HCT116 (cell line): ENCODE measurements around the gene HOXD11. TPM values are rescaled to one million over a fixed set of nuclear protein-coding genes. Genes with fewer than 3 reads are reported as not detected.

Source experiments
- ATAC-seq: fragments of 200-7000 bp; cut with Tn5 transposase; 2 replicates; pipeline ENCODE4 v1.9.1; 2020; ENCODE audit warnings: mild to moderate bottlenecking, moderate library complexity
- BruUV-seq: library from RNA; stranded (reverse); fragments of 400-500 nt; replicated peaks from 2 replicates; lab custom pipeline; 2021; lab: Mats Ljungman, UMichigan
- CTCF ChIA-PET: fragments of 300-600 bp; sonication (Branson Sonifier 250); formaldehyde crosslinking; loops from one replicate; lab custom pipeline; 2021; ENCODE audit warnings: antibody characterized with exemption; lab: Charles Lee
- POLR2A ChIA-PET: fragments of 300-600, 350-600 bp; sonication (Branson Sonifier 250); formaldehyde crosslinking; loops from one replicate; lab custom pipeline; 2021; ENCODE audit warnings: antibody characterized with exemption; lab: Charles Lee
- RAD21 ChIA-PET, 2 experiments: fragments of 300-600 bp; sonication (Branson Sonifier 250); formaldehyde crosslinking; loops; one replicate each; lab custom pipeline; 2023; ENCODE audit warnings: low total read pairs in 2 of 2; ENCODE audit not compliant: uncharacterized antibody in 2 of 2, unreplicated experiment in 2 of 2, low non-redundant PET in 1 of 2; lab: Charles Lee
- DNase-seq: peaks from one replicate; pipeline ENCODE4 v3.0.0-alpha.2; 2010; ENCODE audit warnings: low read depth, low spot score
- H2AFZ ChIP-seq: fragments of 200-600 bp; shearing (Covaris generic), sonication (generic); 2 replicates; pipeline ENCODE4 v1.6.1; 2017; ENCODE audit warnings: low read depth, mixed run types, mixed read lengths, antibody characterized with exemption, low read length; ENCODE audit not compliant: poor library complexity, severe bottlenecking
- H3K27ac ChIP-seq: 2 replicates; pipeline ENCODE4 v1.5.1; 2012; ENCODE audit warnings: low read depth, low read length
- H3K27me3 ChIP-seq: fragments of 200-600 bp; sonication (generic); 2 replicates; pipeline ENCODE4 v1.6.1; 2016; ENCODE audit warnings: mixed run types, low read length, mixed read lengths; ENCODE audit not compliant: insufficient read depth
- H3K36me3 ChIP-seq, 2 experiments: fragments of 200-500 bp in 1 of 2; fragments of 200-600 bp in 1 of 2; sonication (Bioruptor generic) in 1 of 2; sonication (generic) in 1 of 2; 2 replicates each; pipeline versions ENCODE4 v1.5.1 to v1.6.1; 2014 to 2016; ENCODE audit warnings: low read length in 2 of 2, inconsistent platforms in 1 of 2, mixed read lengths in 1 of 2, mixed run types in 1 of 2; ENCODE audit not compliant: insufficient read depth in 2 of 2, control insufficient read depth in 1 of 2
- H3K4me1 ChIP-seq, 2 experiments: fragments of 200-600 bp in 1 of 2; sonication (generic) in 1 of 2; 2 replicates each; pipeline versions ENCODE4 v1.5.1 to v1.6.1; 2012 to 2017; ENCODE audit warnings: low read length in 2 of 2, inconsistent platforms in 1 of 2, mild to moderate bottlenecking in 1 of 2, mixed read lengths in 1 of 2, mixed run types in 1 of 2, moderate library complexity in 1 of 2; ENCODE audit not compliant: insufficient read depth in 2 of 2, control insufficient read depth in 1 of 2
- H3K4me2 ChIP-seq: fragments of 200-600 bp; sonication (generic); 2 replicates; pipeline ENCODE4 v1.6.1; 2017; ENCODE audit warnings: mixed run types, low read length, mixed read lengths
- H3K4me3 ChIP-seq, 2 experiments: fragments of 200-600 bp in 1 of 2; sonication (generic) in 1 of 2; replicated peaks in 1 of 2; 2 replicates each; pipeline ENCODE4 v1.5.1; 2011 to 2016; ENCODE audit warnings: low read length in 2 of 2, control low read depth in 1 of 2, low read depth in 1 of 2, mild to moderate bottlenecking in 1 of 2, mixed read lengths in 1 of 2, mixed run types in 1 of 2
- H3K79me2 ChIP-seq: fragments of 200-600 bp; sonication (generic); 2 replicates; pipeline ENCODE4 v1.6.1; 2017; ENCODE audit warnings: mild to moderate bottlenecking, mixed run types, low read length, moderate library complexity, mixed read lengths; ENCODE audit not compliant: insufficient read depth
- H3K9ac ChIP-seq: fragments of 200-600 bp; sonication (generic); 2 replicates; pipeline ENCODE4 v1.6.1; 2016; ENCODE audit warnings: low read length, mixed read lengths
- H3K9me2 ChIP-seq: fragments of 200-600 bp; sonication (generic), shearing (Covaris generic); 2 replicates; pipeline ENCODE4 v1.6.1; 2017; ENCODE audit warnings: mixed run types, mild to moderate bottlenecking, moderate library complexity; ENCODE audit not compliant: insufficient read depth
- H3K9me3 ChIP-seq, 2 experiments: fragments of 200-500 bp in 1 of 2; fragments of 200-600 bp in 1 of 2; sonication (Bioruptor generic) in 1 of 2; sonication (generic) in 1 of 2; 2 replicates each; pipeline ENCODE4 v1.6.1; 2014 to 2017; ENCODE audit warnings: low read length in 2 of 2, mixed read lengths in 2 of 2, inconsistent platforms in 1 of 2, low read depth in 1 of 2, mild to moderate bottlenecking in 1 of 2, mixed run types in 1 of 2, moderate library complexity in 1 of 2; ENCODE audit not compliant: control insufficient read depth in 1 of 2, insufficient read depth in 1 of 2
- H4K20me1 ChIP-seq: fragments of 200-600 bp; sonication (generic), shearing (Covaris generic); 2 replicates; pipeline ENCODE4 v1.6.1; 2017; ENCODE audit warnings: mixed run types, mild to moderate bottlenecking, moderate library complexity; ENCODE audit not compliant: insufficient read depth
- ELF1 ChIP-seq: IDR thresholded peaks from 2 replicates; pipeline ENCODE4 v1.6.1; 2012; ENCODE audit warnings: low read depth, borderline replicate concordance
- EZH2 ChIP-seq: fragments of 200-600 bp; sonication (generic); IDR thresholded peaks from 2 replicates; pipeline ENCODE4 v1.6.1; 2017; ENCODE audit warnings: antibody characterized with exemption, mixed run types
- FOSL1 ChIP-seq: IDR thresholded peaks from 2 replicates; pipeline ENCODE4 v1.6.1; 2012; ENCODE audit warnings: low read depth
- MAX ChIP-seq: IDR thresholded peaks from 2 replicates; pipeline ENCODE4 v1.6.1; 2012
- POLR2A ChIP-seq: IDR thresholded peaks from 2 replicates; pipeline ENCODE4 v1.7.0; 2011; ENCODE audit warnings: borderline replicate concordance; ENCODE audit not compliant: insufficient read depth, insufficient read length; ENCODE audit errors: extremely low read depth
- RAD21 ChIP-seq: IDR thresholded peaks from 2 replicates; pipeline ENCODE4 v1.6.1; 2012; ENCODE audit warnings: low read depth, mild to moderate bottlenecking
- REST ChIP-seq: IDR thresholded peaks from 2 replicates; pipeline ENCODE4 v1.6.1; 2012; ENCODE audit warnings: low read depth
- SP1 ChIP-seq: IDR thresholded peaks from 2 replicates; pipeline ENCODE4 v1.6.1; 2012; ENCODE audit warnings: low read depth
- TCF7L2 ChIP-seq: IDR thresholded peaks from 2 replicates; pipeline ENCODE4 v1.7.0; 2011; ENCODE audit warnings: borderline replicate concordance, inconsistent platforms; ENCODE audit not compliant: insufficient read depth, insufficient read length; ENCODE audit errors: extremely low read depth
- YY1 ChIP-seq: IDR thresholded peaks from 2 replicates; pipeline ENCODE4 v1.6.1; 2011; ENCODE audit warnings: low read length, low read depth, moderate library complexity, mild to moderate bottlenecking; ENCODE audit not compliant: insufficient replicate concordance; ENCODE audit errors: extremely low read depth
- ZBTB33 ChIP-seq: IDR thresholded peaks from 2 replicates; pipeline ENCODE4 v1.6.1; 2011; ENCODE audit warnings: mild to moderate bottlenecking, low read length, moderate library complexity; ENCODE audit not compliant: insufficient replicate concordance; ENCODE audit errors: extremely low read depth
- intact Hi-C: fragments of 100-400 bp; cut with micrococcal nuclease; formaldehyde crosslinking; loops from 2 replicates; pipeline ENCODE4 v1.10.0; 2022
- total RNA-seq: library from RNA; stranded (reverse); gene quantifications from one replicate; pipeline ENCODE4 v1.2.1, GENCODE V29; 2021; ENCODE audit not compliant: unreplicated experiment

Gene HOXD11
- total RNA-seq, 1 experiment from 2014 or later = not detected

GRCh38 chr2:176088937-176089842 is 17.9 kb upstream of the HOXD11 start:
- no peaks in the 10 kb centered on the region for H3K9me2 ChIP-seq
- POLR2A ChIA-PET = no interaction called here

GRCh38 chr2:176089843-176090395 is 17.2 kb upstream of the HOXD11 start:
- H3K4me3 ChIP-seq = no peak overlapping the region
- no peaks in the 10 kb centered on the region for H3K36me3 ChIP-seq
- H3K4me1 ChIP-seq = no peaks in the 10 kb centered on the region
- ATAC-seq = no peak
- no peaks in the 10 kb centered on the region for H3K27me3 ChIP-seq
- ChIA-PET POLR2A (no interaction called here), CTCF (interaction anchor here (1.0 kb wide), 1 partner anchor 723 kb away, joined by 4 read pairs; no protein-coding TSS in a partner anchor), RAD21 (no interaction called here)
- DNase-seq = no peak
- no peaks in the 10 kb centered on the region for H3K9me3 ChIP-seq
- H3K79me2 ChIP-seq = no peaks in the 10 kb centered on the region
- no peak overlapping the region for H3K9ac ChIP-seq
- H3K9me2 ChIP-seq = no peaks in the 10 kb centered on the region
- H3K4me2 ChIP-seq = no peak overlapping the region
- intact Hi-C loops = loop anchor here (2.0 to 5.0 kb wide), 2 partner anchors 723 to 1053 kb away; no protein-coding TSS in a partner anchor
- no peak overlapping the region for H3K27ac ChIP-seq
- H4K20me1 ChIP-seq = no peaks in the 10 kb centered on the region
- H2AFZ ChIP-seq = no peak overlapping the region
- no TSS peak for BruUV-seq
- TF ChIP-seq REST (no peak), MAX (no peak), SP1 (no peak), YY1 (no peak), ZBTB33 (no peak), POLR2A (no peak)

More at GRCh38 chr2:176088937-176089842, 17.9 kb upstream of the HOXD11 start:
- TF ChIP-seq RAD21 (no peak), EZH2 (no peak), MAX (no peak), POLR2A (no peak), SP1 (no peak), FOSL1 (no peak), ELF1 (no peak), TCF7L2 (no peak)
- TF ChIP-seq, all 23 proteins: peak for 0
- Histone ChIP-seq H3K9ac (no peak overlapping the region), H3K4me3 (no peak overlapping the region), H3K4me2 (peak overlapping the region; percentile 40; the same call in 1 of the 2 replicates), H3K27me3 (no peaks in the 10 kb centered on the region), H3K36me3 (no peaks in the 10 kb centered on the region), H4K20me1 (no peaks in the 10 kb centered on the region), H2AFZ (peak overlapping the region; percentile 52), H3K27ac (no peak overlapping the region), H3K4me1 (no peaks in the 10 kb centered on the region), H3K9me3 (no peaks in the 10 kb centered on the region), H3K79me2 (no peaks in the 10 kb centered on the region)
- intact Hi-C loops = loop anchor here (2.0 to 5.0 kb wide), 2 partner anchors 722 to 1052 kb away; no protein-coding TSS in a partner anchor
- CTCF ChIA-PET = interaction anchor here (0.9 to 1.2 kb wide), 5 partner anchors 399 to 1392 kb away, joined by 3 to 7 read pairs (median 3); no protein-coding TSS in a partner anchor
- RAD21 ChIA-PET = no interaction called here
- ATAC-seq (no peak), DNase-seq (no peak)
- no TSS peak for BruUV-seq
